Liver (tissue), 3 donors: ENCODE measurements around the gene CPED1.

Source experiments
- EGR1 ChIP-seq, 2 donors: IDR thresholded peaks; 2 replicates each; pipeline ENCODE4 v1.6.1; 2016 to 2018; ENCODE audit warnings: antibody characterized with exemption in 2 of 2, low read depth in 2 of 2
- MAX ChIP-seq: IDR thresholded peaks from 2 replicates; pipeline ENCODE4 v1.6.1; 2016; ENCODE audit warnings: antibody characterized with exemption
- SP1 ChIP-seq: IDR thresholded peaks from 2 replicates; pipeline ENCODE4 v1.6.1; 2018; ENCODE audit warnings: antibody characterized with exemption, mild to moderate bottlenecking
- YY1 ChIP-seq: IDR thresholded peaks from 2 replicates; pipeline ENCODE4 v1.6.1; 2016; ENCODE audit warnings: antibody characterized with exemption, mild to moderate bottlenecking
- TF ChIP-seq, protein P1 (sequence below): fragments of 150-350 bp; IDR thresholded peaks from 2 replicates; pipeline ENCODE4 v1.5.1; 2017; ENCODE audit warnings: improper control_type of control experiment, low read depth, low read length; ENCODE audit not compliant: missing input control
- donor health status: healthy.
- donor health status: healthy.

DNA sequence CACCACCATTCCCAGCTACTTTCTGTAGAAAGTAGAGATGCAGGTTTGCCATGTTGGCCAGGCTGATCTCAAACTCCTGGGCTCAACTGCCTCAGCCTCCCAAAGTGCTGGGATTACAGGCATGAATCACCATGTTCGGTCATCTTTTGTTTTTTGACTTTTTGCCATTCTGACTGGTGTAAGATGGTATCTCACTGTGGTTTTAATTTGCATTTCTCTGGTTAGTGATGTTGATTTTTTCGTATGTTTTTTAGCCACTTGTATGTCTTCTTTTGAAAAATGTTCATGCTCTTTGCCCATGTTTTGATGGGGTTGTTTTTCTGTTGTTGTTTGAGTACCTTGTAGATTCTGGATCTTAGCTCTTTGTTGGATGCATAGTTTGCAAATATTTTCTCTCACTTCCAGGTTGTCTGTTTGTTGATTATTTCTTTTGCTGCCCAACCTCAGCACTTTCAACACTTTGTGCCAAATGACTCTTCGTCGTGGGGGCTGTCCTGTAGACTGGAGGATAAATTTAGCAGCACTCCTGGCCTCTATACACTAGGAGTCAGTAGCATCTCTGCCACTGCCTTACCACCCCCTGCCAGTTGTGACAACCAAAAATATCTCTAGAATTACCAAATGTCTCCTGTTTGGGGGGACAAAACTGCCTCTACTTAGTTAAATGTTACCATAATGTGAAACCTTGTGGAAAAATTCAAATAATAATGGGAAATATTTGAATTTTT lies 6.5 kb upstream of the CPED1 start:
- TF ChIP-seq, protein P1, sequence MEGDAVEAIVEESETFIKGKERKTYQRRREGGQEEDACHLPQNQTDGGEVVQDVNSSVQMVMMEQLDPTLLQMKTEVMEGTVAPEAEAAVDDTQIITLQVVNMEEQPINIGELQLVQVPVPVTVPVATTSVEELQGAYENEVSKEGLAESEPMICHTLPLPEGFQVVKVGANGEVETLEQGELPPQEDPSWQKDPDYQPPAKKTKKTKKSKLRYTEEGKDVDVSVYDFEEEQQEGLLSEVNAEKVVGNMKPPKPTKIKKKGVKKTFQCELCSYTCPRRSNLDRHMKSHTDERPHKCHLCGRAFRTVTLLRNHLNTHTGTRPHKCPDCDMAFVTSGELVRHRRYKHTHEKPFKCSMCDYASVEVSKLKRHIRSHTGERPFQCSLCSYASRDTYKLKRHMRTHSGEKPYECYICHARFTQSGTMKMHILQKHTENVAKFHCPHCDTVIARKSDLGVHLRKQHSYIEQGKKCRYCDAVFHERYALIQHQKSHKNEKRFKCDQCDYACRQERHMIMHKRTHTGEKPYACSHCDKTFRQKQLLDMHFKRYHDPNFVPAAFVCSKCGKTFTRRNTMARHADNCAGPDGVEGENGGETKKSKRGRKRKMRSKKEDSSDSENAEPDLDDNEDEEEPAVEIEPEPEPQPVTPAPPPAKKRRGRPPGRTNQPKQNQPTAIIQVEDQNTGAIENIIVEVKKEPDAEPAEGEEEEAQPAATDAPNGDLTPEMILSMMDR, result no peak
- TF ChIP-seq SP1 (no peak), MAX (no peak), YY1 (no peak), EGR1 (IDR thresholded peaks at IDR 0.05; ENCODE audit: low read depth in 2 of 2) (no peak)
